Activated T-cell treated with anti-CD3 and anti-CD28 coated beads, Interleukin-2, amount 50 U/mL, for 48 hours (primary cell): ENCODE data around the gene SPDYE2B.
"Not testable (repeated sequence)": the region's sequence is repeated elsewhere in the genome, so short reads cannot be mapped to it uniquely, and the experiment has no call there.

Experiments used
- DNase-seq, 2 experiments: peaks; one replicate each; pipeline ENCODE4 v3.0.0-alpha.2; 2020

The SPDYE2B gene

GRCh38 chr7:102649924-102650323, at the start of gene SPDYE2B:
Gene SPDYE2B (plus strand): TSS chr7:102650319. CDS start chr7:102652349, 2,030 bp downstream.
- not testable (repeated sequence) for DNase-seq

- DNase-seq = not testable (repeated sequence)
Observed at GRCh38 chr7:102602317-102602716, 47.8 kb upstream of the SPDYE2B start.

GRCh38 chr7:102604431-102605145, 45.5 kb upstream of the SPDYE2B start:
- not testable (repeated sequence) for DNase-seq

GRCh38 chr7:102606848-102607247, 43.3 kb upstream of the SPDYE2B start:
- not testable (repeated sequence) for DNase-seq

GRCh38 chr7:102609734-102610133, 40.4 kb upstream of the SPDYE2B start:
- DNase-seq = not testable (repeated sequence)

- DNase-seq = not testable (repeated sequence)
Observed at GRCh38 chr7:102610441-102610840, 39.7 kb upstream of the SPDYE2B start.

- not testable (repeated sequence) for DNase-seq
Observed at GRCh38 chr7:102611013-102611674, 39.0 kb upstream of the SPDYE2B start.

- DNase-seq = not testable (repeated sequence)
Observed at GRCh38 chr7:102611675-102612325, 38.3 kb upstream of the SPDYE2B start.

- DNase-seq = peak in 1 of 2 experiments; percentile 32
Observed at GRCh38 chr7:102613575-102614345, 36.4 kb upstream of the SPDYE2B start.

GRCh38 chr7:102614346-102614697, 35.8 kb upstream of the SPDYE2B start:
- DNase-seq = not testable (repeated sequence)

- DNase-seq = not testable (repeated sequence)
Observed at GRCh38 chr7:102614873-102615272, 35.2 kb upstream of the SPDYE2B start.

- not testable (repeated sequence) for DNase-seq
Observed at GRCh38 chr7:102615930-102616329, 34.2 kb upstream of the SPDYE2B start.

- peak in 1 of 2 experiments; percentile 46 for DNase-seq
Observed at GRCh38 chr7:102616507-102617125, 33.5 kb upstream of the SPDYE2B start, which contains the start of gene RASA4. Gene RASA4 (minus strand): TSS chr7:102616756. CDS start chr7:102616689, 67 bp downstream.

GRCh38 chr7:102618122-102618521, 32.0 kb upstream of the SPDYE2B start:
- not testable (repeated sequence) for DNase-seq

GRCh38 chr7:102627271-102627904, 22.7 kb upstream of the SPDYE2B start:
- DNase-seq = not testable (repeated sequence)

- DNase-seq = not testable (repeated sequence)
Observed at GRCh38 chr7:102630622-102631021, 19.5 kb upstream of the SPDYE2B start.

GRCh38 chr7:102634299-102634698, 15.8 kb upstream of the SPDYE2B start:
- peak in 1 of 2 experiments; percentile 11 for DNase-seq

- DNase-seq = not testable (repeated sequence)
Observed at GRCh38 chr7:102635354-102635753, 14.8 kb upstream of the SPDYE2B start.

GRCh38 chr7:102636956-102637355, 13.2 kb upstream of the SPDYE2B start:
- peak in 1 of 2 experiments; percentile 12 for DNase-seq

- peak; percentile 19 to 25 for DNase-seq
Observed at GRCh38 chr7:102638848-102639247, 11.3 kb upstream of the SPDYE2B start.

GRCh38 chr7:102642691-102643090, 7.4 kb upstream of the SPDYE2B start, which contains the start of gene UPK3BL1:
Gene UPK3BL1 (minus strand): TSS chr7:102642791. CDS start chr7:102642741, 50 bp downstream.
- not testable (repeated sequence) for DNase-seq
